K562 (cell line): ENCODE measurements around the gene SUSD5. TPM values are rescaled to one million over a fixed set of nuclear protein-coding genes. Genes with fewer than 3 reads are reported as not detected.

Experiments
- FOS ChIP-seq: IDR thresholded peaks from 3 replicates; pipeline ENCODE4 v1.6.1; 2011; ENCODE audit not compliant: insufficient read length; ENCODE audit errors: extremely low read depth
- MAFG ChIP-seq: fragments of 450-650 bp; conservative IDR thresholded peaks from 2 replicates; pipeline ENCODE4 v1.6.1; 2016; ENCODE audit warnings: missing genetic modification characterization, missing compliant biosample characterization
- PML ChIP-seq: IDR thresholded peaks from 2 replicates; pipeline ENCODE4 v1.6.1; 2012; ENCODE audit warnings: low read length, inconsistent platforms
- RREB1 ChIP-seq: fragments of 250-450 bp; sonication (Bioruptor Pico); IDR thresholded peaks from 2 replicates; pipeline ENCODE4 v1.4.0; 2020
- SP1 ChIP-seq: sonication (generic); formaldehyde crosslinking; IDR thresholded peaks from 2 replicates; pipeline ENCODE4 v1.8.1; 2022; ENCODE audit warnings: mild to moderate bottlenecking, missing genetic modification reagents
- TAF9B ChIP-seq: fragments of 450-650 bp; IDR thresholded peaks from 2 replicates; pipeline ENCODE4 v1.6.1; 2018; ENCODE audit warnings: mild to moderate bottlenecking; ENCODE audit not compliant: partially characterized antibody
- ZNF318 ChIP-seq, 2 experiments: fragments of 450-650 bp; IDR thresholded peaks; 2 replicates each; pipeline ENCODE4 v1.6.1; 2016; ENCODE audit warnings: mild to moderate bottlenecking in 2 of 2, borderline replicate concordance in 1 of 2, low read depth in 1 of 2, moderate library complexity in 1 of 2
- polyA plus RNA-seq, 8 experiments: library from polyadenylated mRNA; depleted of rRNA in 4 of 8; stranded (reverse) in 5 of 8; unstranded in 3 of 8; fragments of >200 nt; fragmentation: Nextera tagmentation in 2 of 8; fragmentation: Illumina TruSeq in 1 of 8; extraction: Ambion mirVana in 2 of 8; extraction: Trizol in 1 of 8; gene quantifications; 2 replicates each; pipeline versions ENCODE4 v1.2.1 to v1.2.3, GENCODE V29; 2011 to 2014; ENCODE audit warnings: inconsistent platforms in 1 of 8, missing spikeins in 1 of 8
- total RNA-seq, 7 experiments: library from RNA; depleted of rRNA in 6 of 7; stranded (reverse); fragments of >200 nt in 6 of 7; fragmentation: Illumina TruSeq in 2 of 7; extraction: Trizol in 2 of 7; gene quantifications; 2 replicates each; pipeline versions ENCODE4 v1.2.1 to v1.2.3, GENCODE V29; 2011 to 2021; ENCODE audit warnings: low replicate concordance in 1 of 7
- TF ChIP-seq, protein P1 (sequence below), 2 experiments: fragments of 200-800 bp in 1 of 2; sonication (Bioruptor generic) in 1 of 2; sonication (generic) in 1 of 2; formaldehyde crosslinking in 1 of 2; IDR thresholded peaks in 1 of 2; conservative IDR thresholded peaks in 1 of 2; 2 replicates each; pipeline versions ENCODE4 v1.5.0 to v1.6.1; 2016 to 2020; ENCODE audit warnings: missing compliant biosample characterization in 1 of 2, missing genetic modification characterization in 1 of 2, missing genetic modification reagents in 1 of 2

Gene SUSD5
- total and polyA plus RNA-seq, 9 of the 15 experiments (the other 6 are each of a cell fraction or from before 2014, with no cell fraction given): not detected

DNA sequence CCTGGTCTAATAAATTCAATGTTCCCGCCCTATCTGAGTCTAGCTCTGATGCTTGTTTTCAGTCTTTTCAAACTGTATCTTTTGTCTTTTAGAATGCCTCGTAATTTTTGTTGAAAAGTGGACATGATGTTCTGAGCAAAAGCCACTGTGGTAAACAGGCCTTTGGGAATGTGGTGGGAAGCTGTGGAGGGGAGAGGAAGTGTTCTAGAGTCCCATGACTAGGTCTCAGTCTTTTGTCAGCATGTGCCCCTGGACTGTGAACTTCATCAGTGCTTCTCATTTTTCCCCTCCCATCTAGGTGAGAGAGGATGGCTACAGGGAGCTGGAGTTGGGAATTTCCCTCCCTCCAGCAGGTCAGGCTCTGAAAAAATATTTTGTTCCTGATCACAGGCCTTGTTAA lies 33.7 kb downstream of the SUSD5 start (continued):
- no peak for TF ChIP-seq RREB1 (CRISPR knock-in tag)
- TF ChIP-seq TAF9B: no peak
- TF ChIP-seq SP1 (CRISPR knock-in tag): no peak
- no peak for TF ChIP-seq ZNF318 (IDR thresholded peaks at IDR 0.05; ENCODE audit: borderline replicate concordance in 1 of 2, low read depth in 1 of 2)
- TF ChIP-seq, protein P1, sequence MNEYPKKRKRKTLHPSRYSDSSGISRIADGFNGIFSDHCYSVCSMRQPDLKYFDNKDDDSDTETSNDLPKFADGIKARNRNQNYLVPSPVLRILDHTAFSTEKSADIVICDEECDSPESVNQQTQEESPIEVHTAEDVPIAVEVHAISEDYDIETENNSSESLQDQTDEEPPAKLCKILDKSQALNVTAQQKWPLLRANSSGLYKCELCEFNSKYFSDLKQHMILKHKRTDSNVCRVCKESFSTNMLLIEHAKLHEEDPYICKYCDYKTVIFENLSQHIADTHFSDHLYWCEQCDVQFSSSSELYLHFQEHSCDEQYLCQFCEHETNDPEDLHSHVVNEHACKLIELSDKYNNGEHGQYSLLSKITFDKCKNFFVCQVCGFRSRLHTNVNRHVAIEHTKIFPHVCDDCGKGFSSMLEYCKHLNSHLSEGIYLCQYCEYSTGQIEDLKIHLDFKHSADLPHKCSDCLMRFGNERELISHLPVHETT (CRISPR knock-in tag; conservative IDR thresholded peaks at IDR 0.05 in 1 of 2, IDR thresholded peaks at IDR 0.05 in 1 of 2): no peak
- no peak for TF ChIP-seq MAFG
- TF ChIP-seq PML: no peak
- TF ChIP-seq FOS: no peak
- TF ChIP-seq, all 486 proteins: peak for 0
